Endothelial cell of umbilical vein (primary cell): ENCODE data around the gene EML6. TPM values are rescaled to one million over a fixed set of nuclear protein-coding genes. Genes with fewer than 3 reads are reported as not detected.

Experiments
- BruUV-seq: library from RNA; stranded (reverse); fragments of 400-500 nt; replicated peaks from 2 replicates; lab custom pipeline; 2021; lab: Mats Ljungman, UMichigan
- CTCF ChIA-PET: fragments of 300-600, 350-600 bp; sonication (Branson Sonifier 250); formaldehyde crosslinking; loops from one replicate; lab custom pipeline; 2021; ENCODE audit warnings: antibody characterized with exemption, inconsistent platforms; lab: Charles Lee
- POLR2A ChIA-PET: fragments of 300-600, 350-600 bp; sonication (Branson Sonifier 250); formaldehyde crosslinking; loops from one replicate; lab custom pipeline; 2021; ENCODE audit warnings: antibody characterized with exemption, inconsistent platforms; lab: Charles Lee
- DNase-seq: peaks from one replicate; pipeline ENCODE4 v3.0.0-alpha.2; 2011; ENCODE audit warnings: low read depth, low spot score
- FAIRE-seq: peaks from 2 replicates; lab custom pipeline; 2011; peaks lifted over from hg19 to GRCh38; lab: Jason Lieb, UNC
- H2AFZ ChIP-seq: 2 replicates; pipeline ENCODE4 v1.6.0; 2012; ENCODE audit warnings: low read depth, low read length, control low read depth, inconsistent platforms
- H3K27ac ChIP-seq: 2 replicates; pipeline ENCODE4 v1.5.1; 2011; ENCODE audit warnings: low read depth, mild to moderate bottlenecking, control low read depth, low read length, moderate library complexity; ENCODE audit not compliant: insufficient read depth
- H3K27me3 ChIP-seq, 2 experiments: 2 replicates each; pipeline versions ENCODE4 v1.6.0 to v1.6.1; 2011; ENCODE audit warnings: low read length in 2 of 2, mixed read lengths in 1 of 2; ENCODE audit not compliant: control insufficient read depth in 2 of 2, insufficient read depth in 2 of 2
- H3K36me3 ChIP-seq, 2 experiments: 2 replicates in 1 of 2; 3 replicates in 1 of 2; pipeline ENCODE4 v1.5.1; 2011; ENCODE audit warnings: low read length in 2 of 2, mild to moderate bottlenecking in 1 of 2, moderate library complexity in 1 of 2; ENCODE audit not compliant: control insufficient read depth in 2 of 2, insufficient read depth in 2 of 2; ENCODE audit errors: extremely low read depth in 1 of 2
- H3K4me1 ChIP-seq: 3 replicates; pipeline ENCODE4 v1.5.1; 2011; ENCODE audit warnings: mild to moderate bottlenecking, low read length; ENCODE audit not compliant: control insufficient read depth, insufficient read depth; ENCODE audit errors: extremely low read depth
- H3K4me2 ChIP-seq: 2 replicates; pipeline ENCODE4 v1.6.1; 2011; ENCODE audit warnings: low read length, control low read depth, mixed read lengths; ENCODE audit not compliant: insufficient read depth
- H3K4me3 ChIP-seq, 3 experiments: fragments of 200-600 bp in 1 of 3; sonication (generic), shearing (Covaris generic) in 1 of 3; replicated peaks in 1 of 3; 2 replicates each; pipeline ENCODE4 v1.5.1; 2011 to 2016; ENCODE audit warnings: control low read depth in 3 of 3, low read length in 3 of 3, mild to moderate bottlenecking in 2 of 3, inconsistent platforms in 1 of 3, low read depth in 1 of 3, moderate library complexity in 1 of 3; ENCODE audit not compliant: insufficient read depth in 1 of 3
- H3K79me2 ChIP-seq: 2 replicates; pipeline ENCODE4 v1.6.0; 2012; ENCODE audit warnings: low read length, inconsistent platforms; ENCODE audit not compliant: control insufficient read depth, insufficient read depth
- H3K9ac ChIP-seq: replicated peaks from 2 replicates; pipeline ENCODE3; 2011; ENCODE audit warnings: low read length, control low read depth; ENCODE audit not compliant: insufficient read depth; ENCODE audit errors: extremely low read depth
- H3K9me1 ChIP-seq: replicated peaks from 3 replicates; pipeline ENCODE4 v1.6.0; 2011; ENCODE audit warnings: mild to moderate bottlenecking, low read length; ENCODE audit not compliant: control insufficient read depth, insufficient read depth; ENCODE audit errors: extremely low read depth
- H3K9me3 ChIP-seq: replicated peaks from 2 replicates; pipeline ENCODE4 v1.5.1; 2012; ENCODE audit warnings: low read length, inconsistent platforms; ENCODE audit not compliant: control insufficient read depth, insufficient read depth
- H4K20me1 ChIP-seq: replicated peaks from 2 replicates; pipeline ENCODE3; 2011; ENCODE audit warnings: mild to moderate bottlenecking, low read length; ENCODE audit not compliant: control insufficient read depth, insufficient read depth; ENCODE audit errors: extremely low read depth
- CTCF ChIP-seq, 2 donors: IDR thresholded peaks; 1 replicate in 1 of 2; 2 replicates in 1 of 2; pipeline ENCODE4 v1.5.1; 2011; ENCODE audit warnings: low read length in 2 of 2, mild to moderate bottlenecking in 2 of 2, moderate library complexity in 2 of 2, control low read depth in 1 of 2, inconsistent platforms in 1 of 2, low read depth in 1 of 2; ENCODE audit not compliant: insufficient read depth in 1 of 2; ENCODE audit errors: extremely low read depth in 1 of 2
- EZH2 ChIP-seq: IDR thresholded peaks from 2 replicates; pipeline ENCODE4 v1.6.1; 2012; ENCODE audit warnings: borderline replicate concordance, low read depth, mild to moderate bottlenecking, moderate library complexity, low read length, inconsistent platforms; ENCODE audit not compliant: severe bottlenecking
- FOS ChIP-seq: IDR thresholded peaks from 2 replicates; pipeline ENCODE4 v1.6.1; 2011; ENCODE audit warnings: mild to moderate bottlenecking, low read length, moderate library complexity, borderline replicate concordance; ENCODE audit not compliant: insufficient read depth
- GATA2 ChIP-seq: IDR thresholded peaks from 2 replicates; pipeline ENCODE4 v1.7.0; 2011; ENCODE audit warnings: low read depth, mild to moderate bottlenecking, moderate library complexity, mixed read lengths, low read length; ENCODE audit not compliant: insufficient read length, insufficient read depth
- JUN ChIP-seq: IDR thresholded peaks from 2 replicates; pipeline ENCODE4 v1.6.1; 2011; ENCODE audit warnings: borderline replicate concordance, low read depth; ENCODE audit not compliant: insufficient read length, insufficient read depth
- MAX ChIP-seq: IDR thresholded peaks from 2 replicates; pipeline ENCODE4 v1.6.1; 2011; ENCODE audit not compliant: insufficient read depth, insufficient read length
- MYC ChIP-seq: IDR thresholded peaks from one replicate; pipeline ENCODE4 v1.6.1; 2011; ENCODE audit warnings: mild to moderate bottlenecking, low read depth, low read length
- POLR2A ChIP-seq: IDR thresholded peaks from 2 replicates; pipeline ENCODE4 v1.6.1; 2012; ENCODE audit warnings: low read depth, mild to moderate bottlenecking, control low read depth, low read length
- POLR2AphosphoS5 ChIP-seq: IDR thresholded peaks from 2 replicates; pipeline ENCODE4 v1.6.1; 2012; ENCODE audit warnings: low read depth, mild to moderate bottlenecking, control low read depth, low read length, moderate library complexity; ENCODE audit not compliant: insufficient read depth
- dilution Hi-C: fragments of 300-500 bp; cut with MboI; formaldehyde crosslinking; loops from one replicate; pipeline ENCODE4 v1.15.0; 2019; ENCODE audit warnings: low sequenced_read_pairs; ENCODE audit not compliant: extremely low pct_ligation_motif_present
- intact Hi-C: fragments of 100-400 bp; cut with micrococcal nuclease; formaldehyde crosslinking; loops from one replicate; pipeline ENCODE4 v1.10.0; 2022
- polyA plus RNA-seq, 4 experiments: library from polyadenylated mRNA; depleted of rRNA in 3 of 4; stranded (reverse) in 3 of 4; unstranded in 1 of 4; fragments of >200 nt; gene quantifications; 2 replicates each; pipeline versions ENCODE4 v1.2.1 to v1.2.3, GENCODE V29; 2011 to 2012; ENCODE audit warnings: missing spikeins in 1 of 4
- total RNA-seq: library from RNA; stranded (reverse); gene quantifications from 2 replicates; pipeline ENCODE4 v1.2.3, GENCODE V29; 2021

EML6 gene
- total and polyA plus RNA-seq, 2 donors (not counting 3 experiments of a cell fraction or from before 2014, with no cell fraction given), result 0.79 to 2.1 TPM

GRCh38 chr2:54935389-54935788, 211.9 kb downstream of the EML6 start:
- FAIRE-seq (no peak), DNase-seq (no peak)
- Histone ChIP-seq H3K9me3 (no peaks in the 10 kb centered on the region), H3K79me2 (no peaks in the 10 kb centered on the region), H3K9ac (no peak overlapping the region), H3K27ac (no peak overlapping the region), H3K36me3 (no peaks in the 10 kb centered on the region), H3K9me1 (no peaks in the 10 kb centered on the region), H2AFZ (no peak overlapping the region), H4K20me1 (no peaks in the 10 kb centered on the region), H3K4me1 (no peaks in the 10 kb centered on the region), H3K4me2 (no peak overlapping the region), H3K4me3 (no peak overlapping the region), H3K27me3 (peaks cover 3% of the 10 kb centered on the region in 2 experiments)
- intact Hi-C loops (no loop called here), dilution Hi-C loops (no loop called here)
- no TSS peak for BruUV-seq
- ChIA-PET CTCF (no interaction called here), POLR2A (no interaction called here)
- TF ChIP-seq MYC, result no peak
- no peak for TF ChIP-seq CTCF (IDR thresholded peaks at IDR 0.05; ENCODE audit: extremely low read depth in 1 of 2, insufficient read depth in 1 of 2, low read depth in 1 of 2, low read length in 2 of 2)
- TF ChIP-seq GATA2, result no peak
- no peak for TF ChIP-seq POLR2AphosphoS5
- TF ChIP-seq MAX, result no peak
- no peak for TF ChIP-seq POLR2A
- no peak for TF ChIP-seq FOS
- TF ChIP-seq JUN, result no peak
- no peak for TF ChIP-seq EZH2
